ENCODE data around the gene AKR1C4. TPM values are rescaled to one million over a fixed set of nuclear protein-coding genes. Genes with fewer than 3 reads are reported as not detected.

Gene AKR1C4
- total RNA-seq, 1 donor from 2014 or later, result not detected

- Histone ChIP-seq H3K79me2 (ENCODE audit: low read depth) (no peaks in the 10 kb centered on the region), H3K27ac (no peak overlapping the region), H3F3A (ENCODE audit: low read depth) (no peaks in the 10 kb centered on the region), H3K4me3 (no peak overlapping the region), H3K9ac (no peak overlapping the region), H2AFZ (replicated peaks) (no peak overlapping the region), H3K36me3 (no peaks in the 10 kb centered on the region), H3K27me3 (no peaks in the 10 kb centered on the region), H4K20me1 (ENCODE audit: low read depth) (no peaks in the 10 kb centered on the region), H3K9me3 (ENCODE audit: low read depth) (no peaks in the 10 kb centered on the region), H3K4me1 (no peaks in the 10 kb centered on the region), H3K4me2 (no peak overlapping the region)
- Mint-ChIP-seq H3K9me3 (peaks cover 11% of the 10 kb centered on the region), H3K4me3 (no peak overlapping the region), H3K36me3 (no peaks in the 10 kb centered on the region), H3K27ac (no peak overlapping the region), H3K27me3 (ENCODE audit: insufficient read depth, low read depth) (peaks cover 2% of the 10 kb centered on the region), H3K4me1 (no peaks in the 10 kb centered on the region)
- DNase-seq (ENCODE audit: low spot score), result no peak
- TF ChIP-seq EZH2 (IDR thresholded peaks at IDR 0.05), result no peak
- TF ChIP-seq EZH2phosphoT487 (IDR thresholded peaks at IDR 0.05), result no peak
- no peak for TF ChIP-seq CTCF (IDR thresholded peaks at IDR 0.05)
Observed at GRCh38 chr10:5155951-5156350, 40.7 kb upstream of the AKR1C4 start.

- peaks cover 16% of the 10 kb centered on the region for H3K9me3 Mint-ChIP-seq
- Histone ChIP-seq H3K36me3 (no peaks in the 10 kb centered on the region), H3K9me3 (ENCODE audit: low read depth) (no peaks in the 10 kb centered on the region), H3K4me3 (no peak overlapping the region), H3K9ac (no peak overlapping the region), H2AFZ (replicated peaks) (no peak overlapping the region), H3K79me2 (ENCODE audit: low read depth) (no peaks in the 10 kb centered on the region), H4K20me1 (ENCODE audit: low read depth) (no peaks in the 10 kb centered on the region), H3K4me1 (no peaks in the 10 kb centered on the region), H3F3A (ENCODE audit: low read depth) (no peaks in the 10 kb centered on the region), H3K27me3 (no peaks in the 10 kb centered on the region), H3K27ac (no peak overlapping the region), H3K4me2 (no peak overlapping the region)
- H3K4me1 Mint-ChIP-seq, result no peaks in the 10 kb centered on the region
- H3K36me3 Mint-ChIP-seq, result no peaks in the 10 kb centered on the region
- DNase-seq (ENCODE audit: low spot score), result no peak
- H3K4me3 Mint-ChIP-seq, result no peak overlapping the region
- no peak overlapping the region for H3K27ac Mint-ChIP-seq
- peaks cover 2% of the 10 kb centered on the region for H3K27me3 Mint-ChIP-seq (ENCODE audit: insufficient read depth, low read depth)
- TF ChIP-seq CTCF (IDR thresholded peaks at IDR 0.05), result no peak
- TF ChIP-seq EZH2 (IDR thresholded peaks at IDR 0.05), result no peak
- TF ChIP-seq EZH2phosphoT487 (IDR thresholded peaks at IDR 0.05), result no peak
Observed at GRCh38 chr10:5157501-5157900, 39.1 kb upstream of the AKR1C4 start.

- DNase-seq (ENCODE audit: low spot score), result no peak
- no peak overlapping the region for H3K27ac ChIP-seq
- no peak overlapping the region for H3K4me3 Mint-ChIP-seq
- no peak overlapping the region for H3K4me3 ChIP-seq
- no peak overlapping the region for H3K27ac Mint-ChIP-seq
- no peak overlapping the region for H2AFZ ChIP-seq (replicated peaks)
- no peaks in the 10 kb centered on the region for H4K20me1 ChIP-seq (ENCODE audit: low read depth)
- no peaks in the 10 kb centered on the region for H3K4me1 ChIP-seq
- no peaks in the 10 kb centered on the region for H3K36me3 Mint-ChIP-seq
- H3F3A ChIP-seq (ENCODE audit: low read depth), result no peaks in the 10 kb centered on the region
- no peaks in the 10 kb centered on the region for H3K36me3 ChIP-seq
- no peaks in the 10 kb centered on the region for H3K9me3 ChIP-seq (ENCODE audit: low read depth)
- no peaks in the 10 kb centered on the region for H3K27me3 Mint-ChIP-seq (ENCODE audit: insufficient read depth, low read depth)
- H3K9ac ChIP-seq, result no peak overlapping the region
- H3K4me1 Mint-ChIP-seq, result no peaks in the 10 kb centered on the region
- H3K9me3 Mint-ChIP-seq, result peaks cover 27% of the 10 kb centered on the region
- H3K79me2 ChIP-seq (ENCODE audit: low read depth), result no peaks in the 10 kb centered on the region
- no peaks in the 10 kb centered on the region for H3K27me3 ChIP-seq
- H3K4me2 ChIP-seq, result no peak overlapping the region
- no peak for TF ChIP-seq EZH2phosphoT487 (IDR thresholded peaks at IDR 0.05)
- TF ChIP-seq CTCF (IDR thresholded peaks at IDR 0.05), result no peak
- TF ChIP-seq EZH2 (IDR thresholded peaks at IDR 0.05), result no peak
Observed at GRCh38 chr10:5159126-5159525, 37.5 kb upstream of the AKR1C4 start.
